Ishikawa (cell line): ENCODE measurements around the gene FRAS1.

Experiments
- CEBPB ChIP-seq: IDR thresholded peaks from 2 replicates; pipeline ENCODE4 v1.6.1; 2012
- CREB1 ChIP-seq: IDR thresholded peaks from 2 replicates; pipeline ENCODE4 v1.6.1; 2012; ENCODE audit warnings: low read depth
- EGR1 ChIP-seq: IDR thresholded peaks from 2 replicates; pipeline ENCODE4 v1.6.1; 2012
- EP300 ChIP-seq: IDR thresholded peaks from 2 replicates; pipeline ENCODE4 v1.6.1; 2012; ENCODE audit warnings: borderline replicate concordance
- FOXM1 ChIP-seq: IDR thresholded peaks from 2 replicates; pipeline ENCODE4 v1.6.1; 2012; ENCODE audit warnings: low read depth, borderline replicate concordance
- MAX ChIP-seq: IDR thresholded peaks from 2 replicates; pipeline ENCODE4 v1.6.1; 2012
- NFIC ChIP-seq: IDR thresholded peaks from 2 replicates; pipeline ENCODE4 v1.6.1; 2012
- RAD21 ChIP-seq: IDR thresholded peaks from 2 replicates; pipeline ENCODE4 v1.6.1; 2012; ENCODE audit warnings: low read depth
- REST ChIP-seq: IDR thresholded peaks from 2 replicates; pipeline ENCODE4 v1.6.1; 2012; ENCODE audit warnings: low read depth, mild to moderate bottlenecking
- TAF1 ChIP-seq: IDR thresholded peaks from 2 replicates; pipeline ENCODE4 v1.6.1; 2012; ENCODE audit warnings: low read depth, mild to moderate bottlenecking
- TCF12 ChIP-seq: IDR thresholded peaks from 2 replicates; pipeline ENCODE4 v1.6.1; 2012; ENCODE audit warnings: low read depth
- TEAD4 ChIP-seq: IDR thresholded peaks from 2 replicates; pipeline ENCODE4 v1.6.1; 2012
- USF1 ChIP-seq: IDR thresholded peaks from 2 replicates; pipeline ENCODE4 v1.6.1; 2012
- YY1 ChIP-seq: IDR thresholded peaks from 2 replicates; pipeline ENCODE4 v1.6.1; 2012; ENCODE audit warnings: low read depth
- ZBTB7A ChIP-seq: IDR thresholded peaks from 2 replicates; pipeline ENCODE4 v1.6.1; 2012; ENCODE audit warnings: low read depth

The FRAS1 gene

GRCh38 chr4:78057135-78057599 lies at the start of gene FRAS1:
Gene FRAS1 (plus strand): TSS chr4:78057323. CDS start chr4:78058010, 687 bp downstream.
- TF ChIP-seq TAF1 (peak; percentile 13; the same call in 1 of the 2 replicates), EGR1 (no peak), EP300 (no peak), NFIC (no peak), ZBTB7A (peak; percentile 21; the same call in 1 of the 2 replicates), FOXM1 (no peak), TCF12 (peak; percentile 37; the same call in 1 of the 2 replicates)

GRCh38 chr4:78014889-78015886 lies 41.9 kb upstream of the FRAS1 start:
- TF ChIP-seq YY1, result no peak

- TF ChIP-seq MAX, result no peak
- TF ChIP-seq FOXM1, result no peak
- no peak for TF ChIP-seq EGR1
- TF ChIP-seq ZBTB7A, result no peak
- TF ChIP-seq CEBPB, result no peak
- TF ChIP-seq TCF12, result no peak
- TF ChIP-seq RAD21, result no peak
- TF ChIP-seq TAF1, result no peak
- TF ChIP-seq REST, result no peak
- no peak for TF ChIP-seq CREB1
- no peak for TF ChIP-seq EP300
- TF ChIP-seq YY1, result no peak
- no peak for TF ChIP-seq TEAD4
- no peak for TF ChIP-seq USF1
- TF ChIP-seq NFIC, result no peak
These were observed 38.7 kb upstream of the FRAS1 start for GRCh38 chr4:78018271-78019049.

GRCh38 chr4:78019414-78019813 lies 37.7 kb upstream of the FRAS1 start:
- no peak for TF ChIP-seq NFIC
- no peak for TF ChIP-seq FOXM1
- TF ChIP-seq REST, result no peak
- no peak for TF ChIP-seq EP300
- TF ChIP-seq ZBTB7A, result no peak
- TF ChIP-seq RAD21, result no peak
- no peak for TF ChIP-seq EGR1
- no peak for TF ChIP-seq TAF1
- no peak for TF ChIP-seq USF1
- TF ChIP-seq TEAD4, result no peak
- no peak for TF ChIP-seq MAX
- TF ChIP-seq TCF12, result no peak

- TF ChIP-seq RAD21, result no peak
- TF ChIP-seq EP300, result no peak
- TF ChIP-seq REST, result no peak
- TF ChIP-seq EGR1, result no peak
- TF ChIP-seq NFIC, result no peak
- no peak for TF ChIP-seq MAX
- TF ChIP-seq TAF1, result no peak
- no peak for TF ChIP-seq CEBPB
- no peak for TF ChIP-seq TCF12
- TF ChIP-seq FOXM1, result no peak
- TF ChIP-seq TEAD4, result no peak
- TF ChIP-seq CREB1, result no peak
These were observed 36.4 kb upstream of the FRAS1 start for GRCh38 chr4:78020677-78021076.
